Kidney tubule cell (primary cell): ENCODE measurements around the gene OSBPL8.
"Not testable (repeated sequence)": the region's sequence is repeated elsewhere in the genome, so short reads cannot be mapped to it uniquely, and the experiment has no call there.

Source experiments
- DNase-seq: peaks from one replicate; pipeline ENCODE4 v3.0.0-alpha.2; 2018; ENCODE audit warnings: low spot score

The OSBPL8 gene

DNA sequence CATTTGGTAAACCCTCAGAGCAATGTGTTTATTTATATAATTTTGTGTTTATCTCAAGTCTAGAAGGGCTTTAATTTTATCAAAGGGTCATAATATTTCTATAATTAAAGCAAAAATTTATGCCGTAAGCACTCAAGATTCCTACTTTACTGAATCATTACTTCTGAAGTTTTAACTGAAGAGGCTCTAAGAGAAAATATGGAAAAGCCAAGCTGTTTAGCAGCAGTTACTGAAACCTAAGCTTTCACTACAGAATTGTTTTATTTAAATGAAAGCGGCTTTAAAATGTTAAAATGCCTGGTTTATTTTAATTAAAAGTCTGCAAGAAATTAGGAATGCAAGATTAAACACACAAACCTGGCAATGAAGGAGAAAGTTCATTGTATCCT is 137.4 kb downstream of the OSBPL8 start:
- no peak for DNase-seq

DNA sequence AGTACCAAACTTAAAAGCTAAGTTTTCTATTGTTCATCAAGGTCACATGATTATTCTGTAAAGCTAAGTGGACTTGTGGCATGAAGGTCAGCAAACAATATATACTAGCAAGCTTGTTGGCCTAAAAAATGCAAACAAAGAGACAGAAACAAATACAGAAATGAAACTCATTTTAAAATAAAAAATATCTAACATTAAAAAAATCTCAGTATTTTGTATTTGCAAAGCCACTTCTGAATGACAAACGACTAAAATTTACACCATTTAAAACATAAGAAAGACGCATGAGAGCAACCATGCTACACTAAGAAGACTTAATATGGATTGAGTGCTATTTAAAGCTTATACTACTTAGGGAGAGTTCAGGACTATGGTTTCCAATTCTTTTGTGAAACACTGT is 138.5 kb downstream of the OSBPL8 start:
- DNase-seq = no peak

- DNase-seq = no peak
Observed at GRCh38 chr12:76420222-76420621, 139.3 kb downstream of the OSBPL8 start.

- no peak for DNase-seq
Observed at GRCh38 chr12:76417116-76417515, 142.5 kb downstream of the OSBPL8 start.

- DNase-seq = no peak
Observed at GRCh38 chr12:76413121-76413520, 146.4 kb downstream of the OSBPL8 start.

GRCh38 chr12:76410781-76411180 is 148.8 kb downstream of the OSBPL8 start:
- no peak for DNase-seq

DNA sequence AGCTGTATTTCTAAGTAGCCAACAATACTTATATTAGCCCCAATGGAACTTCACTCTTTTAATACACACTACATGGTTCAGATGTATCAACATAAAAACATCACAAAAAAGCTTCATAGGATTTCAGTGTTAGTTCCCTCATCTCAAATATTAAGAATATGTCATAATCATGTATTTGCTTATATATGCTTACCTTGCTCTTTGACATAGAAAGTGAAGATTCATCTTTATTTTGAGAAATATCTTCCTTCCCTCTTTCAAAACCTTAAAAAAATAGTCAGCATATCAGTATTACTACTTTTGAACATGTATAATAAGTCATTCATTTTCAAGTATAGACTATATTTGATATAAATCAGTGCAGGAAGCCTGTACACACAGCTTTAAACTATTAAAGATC is 149.2 kb downstream of the OSBPL8 start:
- no peak for DNase-seq

DNA sequence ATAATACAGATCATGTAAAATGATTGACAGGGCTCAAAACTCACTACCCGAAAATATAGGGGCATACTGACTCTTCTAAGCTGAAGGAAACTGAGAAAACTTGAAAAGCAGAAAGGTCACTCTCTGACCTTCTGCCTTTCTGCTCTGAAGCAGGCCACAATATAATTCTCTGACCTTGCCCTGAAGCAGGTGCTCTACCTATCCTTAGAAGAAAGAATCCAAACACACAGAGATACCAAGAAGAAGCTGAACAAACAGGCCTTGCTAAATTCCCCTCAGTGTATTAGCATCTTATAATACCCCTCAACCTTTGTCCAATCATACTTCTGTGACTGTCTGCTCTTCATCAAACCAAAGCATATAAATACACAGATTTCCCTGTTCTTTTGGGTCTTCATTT is 150.5 kb downstream of the OSBPL8 start:
- DNase-seq = no peak

DNA sequence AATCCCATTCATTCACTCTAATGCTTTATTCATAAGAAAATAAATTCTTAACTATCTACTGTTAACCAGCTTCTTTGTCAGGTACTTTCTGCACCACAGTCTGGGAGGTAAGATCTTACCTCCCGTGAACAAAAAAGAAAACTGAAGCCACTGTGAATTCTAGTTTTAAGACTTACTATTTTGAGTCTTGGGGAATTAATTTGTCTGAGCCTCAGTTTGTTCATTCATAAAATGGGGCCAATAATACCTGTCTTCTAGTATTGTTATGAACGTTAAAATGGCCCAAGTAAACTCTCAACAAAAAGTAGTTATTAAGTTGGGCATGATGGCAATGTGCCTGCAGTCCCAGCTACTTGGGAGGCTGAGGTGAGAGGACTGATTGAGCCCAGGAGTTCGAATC is 151.9 kb downstream of the OSBPL8 start:
- DNase-seq = no peak

GRCh38 chr12:76402259-76402658 is 157.3 kb downstream of the OSBPL8 start:
- no peak for DNase-seq

- no peak for DNase-seq
Observed at GRCh38 chr12:76400136-76400535, 159.4 kb downstream of the OSBPL8 start.

DNA sequence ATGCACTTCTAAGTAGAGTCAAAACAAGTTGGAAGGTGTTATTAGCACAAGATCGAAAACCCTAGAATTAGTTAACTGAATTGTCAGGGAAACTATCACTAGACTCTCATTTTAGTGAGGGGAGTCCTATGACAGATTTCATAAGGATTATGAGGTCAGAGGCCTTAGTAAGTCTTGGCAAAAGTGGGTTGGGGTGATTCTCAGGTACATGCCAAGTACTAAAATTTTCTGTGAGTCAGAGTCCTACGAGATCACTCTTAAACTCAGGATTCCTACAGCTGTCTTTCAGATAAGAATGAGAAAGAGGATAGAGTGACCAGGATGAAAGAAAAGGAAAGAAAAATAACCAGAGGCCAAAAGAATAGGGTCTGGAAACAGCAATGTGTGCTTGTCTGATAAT is 160.5 kb downstream of the OSBPL8 start:
- DNase-seq = no peak

DNA sequence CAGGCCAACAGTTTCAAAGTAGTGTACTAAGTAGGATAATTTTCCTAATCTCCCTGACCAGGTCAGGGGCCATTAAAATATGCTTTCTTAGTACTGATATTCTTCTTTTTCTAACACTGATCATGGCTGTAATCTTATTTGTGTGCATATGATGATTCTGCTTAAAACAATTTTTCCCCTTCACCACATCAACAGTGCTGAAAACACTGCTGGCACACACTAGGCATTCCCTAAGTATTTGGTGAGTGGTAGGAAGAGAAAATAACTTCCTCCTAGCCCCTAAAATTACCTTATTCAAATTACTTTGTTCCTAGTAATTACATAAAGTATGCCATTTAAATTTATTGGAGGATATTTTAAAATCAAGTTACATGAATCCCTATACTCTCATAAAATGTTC is 161.5 kb downstream of the OSBPL8 start:
- DNase-seq = no peak

- no peak for DNase-seq
Observed at GRCh38 chr12:76391461-76391860, 168.1 kb downstream of the OSBPL8 start.

DNA sequence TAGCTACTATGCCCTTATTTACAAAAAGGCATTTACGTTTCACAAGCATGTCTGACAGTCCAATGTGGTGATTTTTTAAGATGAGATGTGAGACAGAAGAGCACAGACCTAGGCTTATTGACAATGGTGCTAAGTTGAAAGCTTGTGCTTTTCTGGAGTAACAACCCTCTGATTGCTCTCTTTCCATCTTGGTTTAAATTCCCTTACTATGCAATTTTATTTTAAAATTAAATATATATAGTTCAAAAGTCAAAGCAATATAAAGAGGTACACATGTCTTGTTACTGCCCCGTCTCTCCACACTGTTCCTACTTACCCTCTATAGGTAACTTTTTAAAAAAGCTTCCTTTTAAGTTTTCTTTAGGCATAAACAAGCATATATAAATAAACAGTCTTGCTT is 172.0 kb downstream of the OSBPL8 start:
- DNase-seq = no peak

GRCh38 chr12:76384560-76384959 is 175.0 kb downstream of the OSBPL8 start:
- DNase-seq = no peak

- DNase-seq = no peak
Observed at GRCh38 chr12:76383988-76384387, 175.6 kb downstream of the OSBPL8 start.

DNA sequence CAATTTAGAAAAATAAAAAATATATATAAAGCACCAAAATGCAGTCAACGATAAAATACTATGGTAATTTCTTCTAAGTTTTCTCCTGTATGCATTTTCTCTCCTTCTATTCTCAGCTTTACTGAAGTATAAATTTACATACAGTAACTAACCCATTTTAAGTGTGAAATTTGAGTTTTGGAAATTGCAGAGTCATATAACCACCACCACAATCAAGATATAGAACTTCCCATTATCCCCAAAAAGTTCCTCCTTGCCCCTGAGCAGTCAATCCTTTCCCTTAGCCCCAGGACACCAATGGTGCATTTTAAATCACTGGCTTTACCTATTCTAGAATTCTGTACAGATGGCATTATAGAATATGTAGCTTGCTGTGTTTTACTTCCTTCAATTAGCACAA is 180.3 kb downstream of the OSBPL8 start:
- DNase-seq = no peak

- not testable (repeated sequence) for DNase-seq
Observed at GRCh38 chr12:76376876-76377275, 182.7 kb downstream of the OSBPL8 start.

- DNase-seq = peak; percentile 26
Observed at GRCh38 chr12:76375939-76376338, 183.6 kb downstream of the OSBPL8 start.

DNA sequence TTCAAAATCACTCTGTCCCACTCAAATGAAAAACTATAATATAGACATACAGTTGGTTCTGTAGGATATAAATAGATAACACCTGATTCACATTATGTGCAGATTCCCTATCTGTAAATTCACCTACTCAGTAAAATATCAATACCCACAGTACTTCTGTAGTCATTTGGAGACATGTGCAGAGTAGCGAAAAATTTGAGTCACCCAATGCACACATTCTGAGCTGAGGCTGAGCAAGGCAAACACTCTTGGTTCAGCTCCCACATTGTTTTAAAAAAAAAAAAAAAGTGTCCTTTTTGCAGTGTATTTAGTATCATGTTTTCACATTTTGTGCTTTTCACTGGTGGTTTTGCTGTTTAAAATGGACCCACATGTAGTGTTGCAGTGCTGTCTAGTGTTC is 184.1 kb downstream of the OSBPL8 start:
- DNase-seq = peak; percentile 58

GRCh38 chr12:76374386-76375020 is 185.1 kb downstream of the OSBPL8 start:
- peak; percentile 87 for DNase-seq

DNA sequence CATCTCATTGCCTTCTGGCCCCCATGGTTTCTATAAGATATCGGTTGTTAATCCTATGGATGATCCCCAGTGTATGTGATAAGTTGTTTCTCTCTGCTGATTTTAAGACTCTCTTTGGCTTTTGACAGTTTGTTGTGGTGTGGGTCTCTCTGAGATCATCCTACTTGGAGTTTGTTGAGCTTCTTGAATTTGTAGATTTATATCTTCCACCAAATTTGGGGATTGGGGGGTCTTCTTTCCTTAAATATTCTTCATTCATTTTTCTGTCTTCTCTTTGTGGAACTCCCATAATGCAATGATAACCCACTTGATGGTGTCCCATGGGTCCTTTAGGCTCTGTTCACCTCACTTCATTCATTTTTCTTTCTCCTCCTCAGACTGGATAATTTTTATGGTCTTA is 191.3 kb downstream of the OSBPL8 start:
- no peak for DNase-seq

GRCh38 chr12:76366163-76366562 is 193.4 kb downstream of the OSBPL8 start:
- DNase-seq = no peak

DNA sequence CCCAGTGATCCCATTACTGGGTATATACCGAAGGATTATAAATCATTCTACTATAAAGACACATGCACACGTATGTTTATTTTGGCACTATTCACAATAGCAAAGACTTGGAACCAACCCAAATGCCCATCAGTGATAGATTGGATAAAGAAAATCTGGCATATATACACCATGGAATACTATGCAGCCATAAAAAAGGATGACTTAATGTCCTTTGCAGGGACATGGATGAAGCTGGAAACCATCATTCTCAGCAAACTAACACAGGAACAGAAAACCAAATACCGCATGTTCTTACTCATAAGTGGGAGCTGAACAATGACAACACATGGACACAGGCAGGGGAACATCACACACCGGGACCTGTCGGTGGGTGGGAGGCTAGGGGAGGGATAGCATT is 195.4 kb downstream of the OSBPL8 start:
- DNase-seq = not testable (repeated sequence)
